Measurements from ENCODE around the gene CRYAB.

The CRYAB gene

DNA sequence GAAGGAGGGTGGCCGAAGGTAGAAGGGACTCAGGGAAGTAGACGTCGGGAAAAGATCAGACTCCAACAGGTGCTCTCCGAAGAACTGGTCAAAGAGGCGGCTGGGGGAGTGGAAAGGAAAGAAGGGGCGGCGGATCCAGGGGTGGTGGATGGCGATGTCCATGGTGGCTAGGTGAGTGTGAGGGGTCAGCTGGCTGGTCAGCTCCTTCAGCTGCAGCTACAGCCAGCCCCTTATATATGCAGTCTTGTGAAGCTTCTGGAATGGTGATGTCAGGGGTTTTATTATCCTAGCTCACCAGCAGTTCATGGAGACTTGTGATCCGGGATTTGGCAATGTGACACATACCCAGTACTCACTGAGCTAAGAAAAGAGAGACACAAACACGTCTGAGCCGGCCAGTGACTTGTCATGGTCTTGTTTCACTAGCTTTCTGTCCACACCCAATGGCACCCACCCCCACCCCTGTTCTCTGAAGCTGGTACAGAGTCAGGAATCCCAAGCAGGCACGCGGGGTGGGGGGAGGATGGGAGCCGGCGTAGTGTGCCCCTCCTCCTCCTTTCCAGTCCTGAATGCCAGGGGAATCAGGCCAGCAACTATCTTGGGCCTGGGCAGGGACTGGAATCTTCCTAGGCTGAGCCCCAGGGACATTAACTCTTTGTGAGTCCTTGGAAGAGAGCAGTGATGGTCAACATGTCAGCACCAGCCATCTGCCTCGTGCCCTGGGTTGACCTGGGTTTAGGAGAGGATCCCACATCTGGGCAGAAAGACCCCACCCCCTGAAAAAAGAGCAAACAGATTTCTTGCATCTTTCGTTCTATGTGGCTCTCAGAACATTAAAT, at the start of gene CRYAB:
CRYAB (minus strand) TSS at position 208 of the 839 bp plus-strand sequence; CDS start at position 162, 46 bp downstream.
- no peak for DNase-seq (ENCODE audit: low read depth)

- DNase-seq (ENCODE audit: low read depth): no peak
Measured at GRCh38 chr11:111960916-111961315, 49.3 kb upstream of the CRYAB start.

GRCh38 chr11:111957663-111958444, 46.3 kb upstream of the CRYAB start:
- DNase-seq (ENCODE audit: low read depth): no peak

DNA sequence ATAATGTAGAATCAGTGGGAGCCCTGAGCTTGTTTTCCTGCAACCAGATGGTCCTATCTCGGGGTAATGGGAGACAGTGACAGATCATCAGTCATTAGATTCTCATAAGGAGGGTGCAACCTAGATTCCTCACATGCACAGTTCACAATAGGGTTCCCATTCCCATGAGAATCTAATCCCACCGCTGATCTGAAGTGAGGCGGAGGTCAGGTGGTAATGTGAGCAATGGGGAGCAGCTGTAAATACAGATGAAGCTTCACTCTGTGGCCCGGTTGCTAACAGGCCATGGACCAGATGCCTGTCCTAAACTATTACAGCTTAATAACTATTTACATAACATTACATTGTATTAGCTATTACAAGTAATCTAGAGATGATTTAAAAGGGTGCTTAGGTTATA, 42.6 kb upstream of the CRYAB start:
- DNase-seq (ENCODE audit: low read depth): no peak

- DNase-seq (ENCODE audit: low read depth): no peak
Measured at GRCh38 chr11:111951565-111951964, 40.0 kb upstream of the CRYAB start.

GRCh38 chr11:111949519-111950426, 38.2 kb upstream of the CRYAB start:
- no peak for DNase-seq (ENCODE audit: low read depth)

DNA sequence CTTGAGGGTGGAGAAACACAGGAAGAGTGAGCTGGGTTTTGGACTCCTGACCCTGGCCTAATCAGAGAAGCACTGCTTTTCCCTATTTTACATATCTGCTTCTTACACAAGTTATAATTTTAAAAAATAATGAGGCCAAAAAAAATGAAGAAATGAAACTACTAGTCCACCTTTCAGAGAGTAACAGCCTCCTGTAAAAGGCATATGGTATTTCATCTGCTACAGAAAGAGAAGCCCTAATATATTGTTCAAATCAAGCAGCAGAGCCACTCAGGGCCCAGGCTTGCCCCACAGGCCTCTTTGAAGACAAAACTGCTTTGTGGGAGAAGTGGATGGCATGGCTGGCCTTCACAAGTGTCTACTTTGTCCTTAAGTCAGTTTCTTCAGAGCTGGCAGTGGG, 35.6 kb upstream of the CRYAB start:
- DNase-seq (ENCODE audit: low read depth): no peak

- DNase-seq (ENCODE audit: low read depth): no peak
Measured at GRCh38 chr11:111946499-111946898, 34.9 kb upstream of the CRYAB start.

GRCh38 chr11:111945198-111945597, 33.6 kb upstream of the CRYAB start:
- DNase-seq (ENCODE audit: low read depth): no peak

DNA sequence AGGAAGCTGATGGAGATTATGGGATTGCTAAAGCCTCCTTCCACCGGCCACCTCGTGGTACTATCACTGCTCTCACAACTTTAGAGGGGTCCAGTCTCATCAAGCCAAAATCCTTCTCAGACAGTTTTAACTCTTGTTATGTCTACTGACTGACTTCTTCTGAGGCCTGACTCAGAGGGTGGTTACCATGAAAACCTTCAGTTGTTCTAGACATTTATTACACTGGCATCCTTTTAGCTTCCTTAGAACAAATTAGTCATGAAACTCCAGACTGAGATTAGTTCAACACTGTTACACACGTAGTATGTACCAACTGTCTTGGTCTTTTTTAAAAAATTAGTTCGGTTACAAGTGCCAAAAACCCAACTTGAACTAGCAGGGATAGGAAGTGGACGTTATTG, 33.1 kb upstream of the CRYAB start:
- peak; percentile 92 for DNase-seq (ENCODE audit: low read depth)

- peak; percentile 70 for DNase-seq (ENCODE audit: low read depth)
Measured at GRCh38 chr11:111944139-111944538, 32.6 kb upstream of the CRYAB start.

DNA sequence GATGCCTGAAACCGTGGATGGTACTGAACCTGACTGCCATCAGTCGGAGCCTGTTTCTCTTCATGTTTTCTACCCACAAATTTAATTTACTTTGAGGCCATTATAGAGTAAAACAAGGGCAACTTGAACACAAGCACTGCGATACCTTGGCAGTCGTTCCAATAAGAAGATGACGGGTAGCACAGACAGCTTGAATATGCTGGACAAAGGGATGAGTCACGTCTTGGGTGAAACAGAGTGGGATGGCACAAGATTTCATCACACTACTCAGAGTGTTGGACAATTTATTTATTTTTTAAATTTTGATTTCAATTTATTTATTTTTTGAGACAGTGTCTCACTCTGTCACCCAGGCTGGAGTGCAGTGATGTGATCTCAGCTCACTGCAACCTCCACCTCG, 31.3 kb upstream of the CRYAB start:
- DNase-seq (ENCODE audit: low read depth): peak; percentile 45

GRCh38 chr11:111941963-111942362, 30.4 kb upstream of the CRYAB start:
- DNase-seq (ENCODE audit: low read depth): no peak

GRCh38 chr11:111939836-111940604, 28.4 kb upstream of the CRYAB start:
- DNase-seq (ENCODE audit: low read depth): peak; percentile 82

DNA sequence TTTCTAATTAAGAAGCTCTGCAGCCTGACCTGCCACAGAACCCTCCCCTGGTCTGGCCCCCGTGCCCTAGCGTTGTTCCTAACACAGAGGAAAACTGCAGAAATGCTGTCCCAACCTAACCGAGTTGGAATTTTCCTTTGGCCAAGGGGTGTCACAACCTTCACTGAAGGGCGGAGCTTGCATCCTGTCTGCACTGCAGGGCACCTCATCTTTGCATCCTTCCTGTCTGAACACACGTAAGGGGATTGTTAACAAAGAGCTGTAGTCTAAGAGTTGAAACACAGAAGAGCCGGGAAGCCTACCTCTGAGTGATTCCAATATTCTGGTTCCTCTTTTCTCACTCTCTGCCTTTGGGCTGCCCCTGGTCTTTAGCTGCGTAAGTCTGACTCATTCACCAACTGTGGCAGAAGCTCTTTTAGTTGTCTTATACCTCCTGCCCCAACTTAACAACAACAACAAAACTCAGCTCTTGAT, 27.2 kb upstream of the CRYAB start:
- DNase-seq (ENCODE audit: low read depth): no peak

DNA sequence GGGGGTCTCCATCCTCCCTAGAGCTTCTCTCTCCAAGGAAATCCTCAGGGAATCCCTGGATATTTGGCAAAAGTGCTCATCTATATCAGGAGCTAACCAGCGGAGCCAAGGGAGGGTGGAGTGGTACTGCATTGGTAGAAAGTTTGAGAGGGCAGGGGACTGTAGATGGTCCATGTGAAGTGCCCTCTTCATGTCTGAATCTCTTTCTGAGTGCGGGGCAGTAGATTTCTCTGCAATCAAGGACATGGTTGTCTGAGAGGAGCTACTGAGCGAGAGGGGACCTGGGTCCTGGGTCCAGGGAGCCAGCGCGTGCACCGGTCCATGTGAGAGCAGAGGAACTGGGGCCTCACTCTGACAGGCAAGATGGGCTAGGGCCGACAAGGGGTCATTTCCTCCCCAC, 26.3 kb upstream of the CRYAB start:
- DNase-seq (ENCODE audit: low read depth): no peak

- no peak for DNase-seq (ENCODE audit: low read depth)
Measured at GRCh38 chr11:111937461-111937769, 25.8 kb upstream of the CRYAB start.

DNA sequence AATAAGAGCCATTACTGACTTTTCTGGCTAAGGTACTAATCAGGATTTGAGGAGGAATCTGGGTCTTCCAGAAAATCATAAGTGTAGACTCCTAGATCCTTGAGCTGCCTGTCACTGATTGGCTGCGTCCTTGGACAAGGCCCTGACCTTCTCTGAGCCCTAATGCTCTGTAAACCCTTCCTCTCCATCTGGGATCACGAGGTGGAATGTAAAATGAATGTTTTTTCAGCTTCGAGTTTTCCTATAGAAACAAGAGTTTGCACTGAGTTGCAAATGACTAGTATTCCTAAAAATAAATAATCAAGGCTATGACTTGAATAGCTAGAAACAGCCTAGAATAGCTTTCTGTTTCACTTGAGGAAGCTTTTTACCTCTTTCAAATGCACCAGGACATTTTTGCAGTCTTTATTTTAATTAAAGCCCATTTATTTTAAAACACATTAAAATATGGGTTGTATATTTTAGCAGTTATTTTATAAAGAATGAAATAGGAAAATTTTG, 24.5 kb upstream of the CRYAB start:
- no peak for DNase-seq (ENCODE audit: low read depth)

DNA sequence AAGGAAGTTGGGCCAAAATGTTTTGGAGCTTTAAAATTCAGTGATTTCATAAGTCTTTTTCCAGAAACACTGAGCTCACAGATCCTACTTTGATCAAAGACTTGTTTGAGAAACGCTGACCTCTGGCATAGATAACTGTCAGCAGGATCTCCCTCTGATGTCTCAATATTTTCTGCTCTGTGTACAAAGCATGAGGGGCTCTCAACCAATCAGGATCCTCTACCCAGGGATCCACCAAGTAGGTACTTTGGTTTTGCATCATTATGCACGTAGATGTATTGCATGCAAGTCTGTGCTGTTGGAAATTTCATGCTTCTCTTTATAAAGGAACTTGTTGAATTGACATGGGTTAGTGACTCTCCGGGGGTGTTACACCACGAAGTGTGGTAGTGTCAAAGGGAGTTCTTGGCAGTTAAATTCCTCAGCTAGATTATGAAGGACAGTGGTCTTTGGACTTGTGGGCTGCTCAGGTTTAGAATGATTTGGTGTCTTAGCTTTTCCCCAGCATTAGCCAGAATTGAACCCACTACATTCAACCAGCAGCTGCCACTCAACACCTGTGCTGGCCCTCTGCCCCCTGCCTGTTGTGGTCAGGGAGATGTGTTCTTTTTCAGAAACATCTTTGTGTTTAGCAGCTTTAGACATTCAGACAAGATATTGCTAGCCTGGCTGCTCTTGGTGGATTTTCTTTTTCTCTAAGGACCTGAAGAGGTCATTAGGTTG, 23.9 kb upstream of the CRYAB start:
- DNase-seq (ENCODE audit: low read depth): no peak

GRCh38 chr11:111934306-111934705, 22.7 kb upstream of the CRYAB start:
- DNase-seq (ENCODE audit: low read depth): no peak

- DNase-seq (ENCODE audit: low read depth): no peak
Measured at GRCh38 chr11:111933872-111934271, 22.3 kb upstream of the CRYAB start.
